Fibroblast of gingiva (primary cell): ENCODE results near the gene TMEM178B.

Source experiments
- DNase-seq: peaks from one replicate; pipeline ENCODE4 v3.0.0-alpha.2; 2011; ENCODE audit warnings: low read depth

Gene TMEM178B

GRCh38 chr7:141527076-141527475 is 453.2 kb downstream of the TMEM178B start:
- no peak for DNase-seq

- DNase-seq, result no peak
These were observed 454.5 kb downstream of the TMEM178B start for GRCh38 chr7:141528399-141528798.
